Activated CD4-positive, alpha-beta memory T cell treated with anti-CD3 and anti-CD28 coated beads, Interleukin-2, amount 10 ng/mL, durations not matched to agents 7 days and 5 days (primary cell): ENCODE data around the gene ORAI1. TPM values are rescaled to one million over a fixed set of nuclear protein-coding genes. Genes with fewer than 3 reads are reported as not detected.
"Not testable (repeated sequence)": the region's sequence is repeated elsewhere in the genome, so short reads cannot be mapped to it uniquely, and the experiment has no call there.

Experiments used
- CTCF ChIA-PET: fragments of 350-600 bp; sonication (Branson Sonifier 250); formaldehyde crosslinking; loops from one replicate; lab custom pipeline; 2021; ENCODE audit warnings: antibody characterized with exemption, inconsistent platforms; lab: Charles Lee
- POLR2A ChIA-PET: fragments of 350-600 bp; sonication (Branson Sonifier 250); formaldehyde crosslinking; loops from one replicate; lab custom pipeline; 2021; ENCODE audit warnings: antibody characterized with exemption; lab: Charles Lee
- DNase-seq: peaks from one replicate; pipeline ENCODE4 v3.0.0-alpha.2; 2020
- H3K27ac Mint-ChIP-seq: one replicate; pipeline ENCODE4 v1.8.0; 2021; ENCODE audit warnings: mild to moderate bottlenecking, mixed read lengths
- H3K27me3 Mint-ChIP-seq: one replicate; pipeline ENCODE4 v1.8.0; 2021; ENCODE audit warnings: mixed read lengths
- H3K36me3 Mint-ChIP-seq: one replicate; pipeline ENCODE4 v1.8.0; 2021; ENCODE audit warnings: low read depth, mixed read lengths
- H3K4me1 Mint-ChIP-seq: one replicate; pipeline ENCODE4 v1.8.0; 2021; ENCODE audit warnings: mixed read lengths
- H3K4me3 Mint-ChIP-seq: one replicate; pipeline ENCODE4 v1.8.0; 2021; ENCODE audit warnings: mild to moderate bottlenecking, mixed read lengths
- H3K9me3 Mint-ChIP-seq: one replicate; pipeline ENCODE4 v1.8.0; 2021; ENCODE audit warnings: mixed read lengths
- total RNA-seq, 2 experiments: library from RNA; stranded (reverse); gene quantifications; one replicate each; pipeline ENCODE4 v1.2.3, GENCODE V29; 2021

ORAI1 gene
- total RNA-seq, 2 experiments from 2014 or later, result 69.0 to 70.3 TPM

- Mint-ChIP-seq H3K9me3 (peaks cover 7% of the 10 kb centered on the region), H3K4me1 (peaks cover 60% of the 10 kb centered on the region)
Measured at GRCh38 chr12:121652767-121653497, 26.6 kb downstream of the ORAI1 start.

GRCh38 chr12:121653999-121654398, 27.7 kb downstream of the ORAI1 start:
- POLR2A ChIA-PET, result interaction anchor here (1.2 kb wide), 1 partner anchor 27 kb away, joined by 7 read pairs; the partner anchor contains the start of gene ORAI1
- DNase-seq, result no peak
- CTCF ChIA-PET, result interaction anchor here (1.7 kb wide), 1 partner anchor 15 kb away, joined by 6 read pairs; no protein-coding TSS in a partner anchor
- peaks cover 7% of the 10 kb centered on the region for H3K9me3 Mint-ChIP-seq
- H3K27me3 Mint-ChIP-seq, result no peaks in the 10 kb centered on the region
- peaks cover 50% of the 10 kb centered on the region for H3K36me3 Mint-ChIP-seq
- H3K4me1 Mint-ChIP-seq, result peaks cover 63% of the 10 kb centered on the region
- no peak overlapping the region for H3K4me3 Mint-ChIP-seq
- no peak overlapping the region for H3K27ac Mint-ChIP-seq

More at GRCh38 chr12:121652767-121653497, 26.6 kb downstream of the ORAI1 start:
- ChIA-PET POLR2A (interaction anchor here (1.2 to 5.2 kb wide), 2 partner anchors 26 kb away, joined by 7 to 39 read pairs; partner anchors contain the start of gene ORAI1), CTCF (interaction anchor here (1.7 kb wide), 1 partner anchor 16 kb away, joined by 6 read pairs; no protein-coding TSS in a partner anchor)
- DNase-seq, result no peak
- Mint-ChIP-seq H3K36me3 (peaks cover 54% of the 10 kb centered on the region), H3K4me3 (no peak overlapping the region), H3K27ac (no peak overlapping the region), H3K27me3 (no peaks in the 10 kb centered on the region)

- Mint-ChIP-seq H3K27ac (no peak overlapping the region), H3K4me3 (no peak overlapping the region), H3K9me3 (peaks cover 7% of the 10 kb centered on the region), H3K4me1 (peaks cover 66% of the 10 kb centered on the region), H3K36me3 (peaks cover 38% of the 10 kb centered on the region), H3K27me3 (no peaks in the 10 kb centered on the region)
- ChIA-PET CTCF (interaction anchor here (0.6 to 6.3 kb wide), 6 partner anchors 13 to 137 kb away, joined by 3 to 35 read pairs (median 4); partner anchors contain the start of genes ORAI1 and RHOF), POLR2A (interaction anchor here (0.7 to 5.7 kb wide), 7 partner anchors 8 to 31 kb away, joined by 3 to 71 read pairs (median 8); partner anchors contain the start of genes MORN3 and ORAI1)
- DNase-seq, result no peak
Measured at GRCh38 chr12:121656122-121656521, 29.8 kb downstream of the ORAI1 start.

DNA sequence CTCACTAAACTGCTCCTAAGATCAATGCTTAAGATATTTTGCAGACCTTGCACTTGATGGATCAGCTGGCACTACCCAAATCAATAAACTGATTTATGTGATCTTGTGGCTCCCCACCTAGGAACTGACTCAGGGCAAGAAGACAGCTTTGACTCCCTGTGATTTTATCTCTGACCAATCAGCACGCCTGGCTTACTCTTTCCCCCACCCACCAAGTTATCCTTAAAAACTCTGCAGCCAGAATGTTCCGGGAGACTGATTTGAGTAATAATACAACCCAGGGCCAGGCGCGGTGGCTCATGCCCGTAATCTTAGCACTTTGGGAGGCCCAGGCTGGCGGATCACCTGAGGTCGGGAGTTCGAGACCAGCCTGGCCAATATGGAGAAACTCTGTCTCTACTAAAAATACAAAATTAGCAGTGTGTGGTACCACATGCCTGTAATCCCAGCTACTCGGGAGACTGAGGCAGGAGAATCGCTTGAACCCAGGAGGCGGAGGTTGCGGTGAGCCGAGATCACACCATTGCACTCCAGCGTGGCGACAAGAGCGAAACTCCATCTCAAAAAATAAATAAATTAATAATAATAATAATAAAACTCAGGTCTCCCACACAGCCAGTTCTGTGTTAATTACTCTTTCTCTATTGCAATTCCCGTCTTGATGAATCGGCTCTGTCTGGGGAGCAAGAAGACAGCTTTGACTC, 31.1 kb downstream of the ORAI1 start:
- no peaks in the 10 kb centered on the region for H3K27me3 Mint-ChIP-seq
- H3K9me3 Mint-ChIP-seq, result peaks cover 7% of the 10 kb centered on the region
- H3K36me3 Mint-ChIP-seq, result peaks cover 34% of the 10 kb centered on the region
- peaks cover 76% of the 10 kb centered on the region for H3K4me1 Mint-ChIP-seq
- H3K4me3 Mint-ChIP-seq, result peak overlapping the region; percentile 5
- ChIA-PET POLR2A (interaction anchor here (0.8 to 5.7 kb wide), 9 partner anchors 9 to 99 kb away, joined by 3 to 71 read pairs (median 5); partner anchors contain the start of genes KDM2B, MORN3 and ORAI1), CTCF (interaction anchor here (0.6 to 6.3 kb wide), 7 partner anchors 12 to 136 kb away, joined by 3 to 35 read pairs (median 5); partner anchors contain the start of genes MORN3, ORAI1 and RHOF)
- peak; percentile 55 for DNase-seq
- peak overlapping the region; percentile 98 for H3K27ac Mint-ChIP-seq

GRCh38 chr12:121661353-121662105, 35.2 kb downstream of the ORAI1 start:
- peaks cover 20% of the 10 kb centered on the region for H3K36me3 Mint-ChIP-seq
- peaks cover 90% of the 10 kb centered on the region for H3K4me1 Mint-ChIP-seq
- not testable (repeated sequence) for H3K4me3 Mint-ChIP-seq, DNase-seq, H3K27me3 Mint-ChIP-seq, H3K9me3 Mint-ChIP-seq
- peak overlapping the region; percentile 59 for H3K27ac Mint-ChIP-seq
- ChIA-PET CTCF (interaction anchor here (0.6 to 6.3 kb wide), 4 partner anchors 10 to 109 kb away, joined by 3 to 35 read pairs (median 8); partner anchors contain the start of gene ORAI1), POLR2A (interaction anchor here (0.7 to 5.7 kb wide), 5 partner anchors 7 to 34 kb away, joined by 3 to 71 read pairs (median 7); partner anchors contain the start of genes MORN3 and ORAI1)

DNA sequence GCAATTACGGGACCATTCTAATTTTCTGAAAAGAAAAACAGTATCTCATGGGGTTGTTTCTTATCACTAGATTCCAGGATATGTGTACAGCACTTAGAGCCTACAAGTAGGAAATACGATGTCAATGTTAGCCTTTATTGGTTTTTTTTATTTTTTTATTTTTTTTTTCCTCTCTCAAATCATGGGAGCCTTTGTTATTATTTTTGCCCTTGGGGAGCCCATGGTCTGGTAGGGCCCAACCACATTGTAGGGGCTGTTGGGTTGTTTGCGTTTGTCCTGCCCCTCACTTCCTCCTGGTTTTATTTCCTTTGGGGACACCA, 37.2 kb downstream of the ORAI1 start:
- no peaks in the 10 kb centered on the region for H3K9me3 Mint-ChIP-seq
- no peak for DNase-seq
- POLR2A ChIA-PET, result interaction anchor here (1.0 to 1.5 kb wide), 4 partner anchors 33 to 126 kb away, joined by 3 to 7 read pairs (median 3); no protein-coding TSS in a partner anchor
- CTCF ChIA-PET, result interaction anchor here (1.1 kb wide), 1 partner anchor 131 kb away, joined by 3 read pairs; no protein-coding TSS in a partner anchor
- peak overlapping the region; percentile 89 for H3K4me3 Mint-ChIP-seq
- H3K36me3 Mint-ChIP-seq, result peaks cover 18% of the 10 kb centered on the region
- no peaks in the 10 kb centered on the region for H3K27me3 Mint-ChIP-seq
- H3K27ac Mint-ChIP-seq, result peak overlapping the region; percentile 86
- H3K4me1 Mint-ChIP-seq, result peaks cover 82% of the 10 kb centered on the region

GRCh38 chr12:121666829-121667228, 40.5 kb downstream of the ORAI1 start:
- H3K27ac Mint-ChIP-seq, result peak overlapping the region; percentile 47
- CTCF ChIA-PET, result interaction anchor here (0.7 to 8.6 kb wide), 3 partner anchors 15 to 114 kb away, joined by 3 to 80 read pairs (median 43); partner anchors contain the start of gene ORAI1

DNA sequence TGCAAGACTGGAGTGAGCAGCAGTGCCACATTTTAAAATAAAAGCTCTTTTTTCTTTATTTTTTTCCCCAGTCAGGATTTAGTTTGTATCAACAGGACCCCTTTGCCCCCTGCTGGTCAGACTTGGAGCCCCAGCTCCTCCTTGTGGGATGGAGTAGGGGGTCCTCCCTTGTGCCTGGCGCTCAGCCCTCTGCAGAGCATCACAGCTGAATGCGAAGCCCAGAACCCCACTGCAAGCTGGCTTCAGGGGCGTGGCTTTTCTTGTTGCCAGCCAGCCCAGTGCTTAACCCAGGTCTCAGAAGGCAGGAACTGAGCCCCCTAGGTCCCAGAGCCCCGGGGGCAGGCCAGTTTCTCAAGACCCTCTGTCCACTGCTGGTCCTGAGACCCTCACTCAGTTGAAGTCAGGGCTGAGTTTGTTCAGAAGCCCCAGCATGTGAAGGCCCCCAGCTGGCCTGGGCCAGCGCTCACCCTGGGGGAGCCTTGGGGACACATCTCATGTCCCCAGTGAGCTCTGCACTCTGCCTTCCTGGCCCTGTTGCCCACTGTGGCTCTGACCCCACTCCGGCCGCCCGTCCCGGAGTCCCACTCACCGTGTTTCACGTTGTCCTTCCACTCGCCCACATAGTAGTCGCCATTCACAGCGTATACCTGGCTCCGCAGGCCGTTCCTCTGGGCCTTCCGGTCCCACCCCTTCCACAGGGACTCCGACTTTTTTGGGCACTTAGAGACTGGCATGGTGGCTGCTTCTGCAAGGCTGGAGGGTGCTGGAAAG, 42.6 kb downstream of the ORAI1 start:
- no peak overlapping the region for H3K4me3 Mint-ChIP-seq
- POLR2A ChIA-PET, result interaction anchor here (0.5 to 3.3 kb wide), 10 partner anchors 9 to 134 kb away, joined by 3 to 41 read pairs (median 5); partner anchors contain the start of gene ORAI1
- no peaks in the 10 kb centered on the region for H3K27me3 Mint-ChIP-seq
- H3K9me3 Mint-ChIP-seq, result no peaks in the 10 kb centered on the region
- no peak overlapping the region for H3K27ac Mint-ChIP-seq
- DNase-seq, result peak; percentile 57
- H3K4me1 Mint-ChIP-seq, result peaks cover 65% of the 10 kb centered on the region
- CTCF ChIA-PET, result interaction anchor here (0.7 to 8.6 kb wide), 23 partner anchors 9 to 174 kb away, joined by 3 to 80 read pairs (median 5); partner anchors contain the start of genes KDM2B and ORAI1
- peaks cover 16% of the 10 kb centered on the region for H3K36me3 Mint-ChIP-seq

More at GRCh38 chr12:121666829-121667228, 40.5 kb downstream of the ORAI1 start:
- H3K4me3 Mint-ChIP-seq, DNase-seq, H3K9me3 Mint-ChIP-seq, H3K27me3 Mint-ChIP-seq: not testable (repeated sequence)
- POLR2A ChIA-PET, result interaction anchor here (1.4 kb wide), 2 partner anchors 20 to 40 kb away, joined by 3 to 4 read pairs; partner anchors contain the start of gene ORAI1
- peaks cover 63% of the 10 kb centered on the region for H3K4me1 Mint-ChIP-seq
- H3K36me3 Mint-ChIP-seq, result peaks cover 18% of the 10 kb centered on the region

DNA sequence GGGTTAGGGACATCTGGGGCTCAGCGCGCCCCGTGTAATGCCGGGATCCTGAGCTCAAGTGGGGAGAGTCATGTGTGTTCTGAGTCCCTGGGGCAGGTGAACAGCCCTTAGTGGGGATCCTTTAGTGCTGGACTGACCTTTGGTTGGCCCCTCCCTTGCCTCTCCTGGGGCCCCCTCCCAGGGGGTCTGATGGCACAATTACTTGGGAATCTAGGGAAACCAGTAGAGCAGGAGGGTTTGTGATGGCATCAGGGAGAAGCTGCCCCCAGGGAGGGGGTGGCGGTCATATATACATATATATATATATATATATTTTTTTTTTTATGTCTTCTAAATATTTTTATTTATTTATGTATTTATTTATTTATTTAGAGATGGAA, 43.2 kb downstream of the ORAI1 start, which contains the start of gene MORN3:
MORN3 (minus strand) TSS at position 134 of the 380 bp plus-strand sequence. CDS start 171 bp downstream, outside the sequence.
- H3K36me3 Mint-ChIP-seq, result peaks cover 10% of the 10 kb centered on the region
- no peaks in the 10 kb centered on the region for H3K27me3 Mint-ChIP-seq
- DNase-seq, result no peak
- H3K4me3 Mint-ChIP-seq, result no peak within 1 kb of the TSS
- peaks cover 60% of the 10 kb centered on the region for H3K4me1 Mint-ChIP-seq
- ChIA-PET CTCF (interaction anchor here (1.1 to 8.6 kb wide), 12 partner anchors 10 to 175 kb away, joined by 3 to 80 read pairs (median 6); partner anchors contain the start of genes KDM2B and ORAI1), POLR2A (interaction anchor here (1.1 to 3.5 kb wide), 7 partner anchors 9 to 135 kb away, joined by 3 to 41 read pairs (median 4); partner anchors contain the start of gene ORAI1)
- H3K27ac Mint-ChIP-seq, result peak within 1 kb of the TSS; percentile 100
- H3K9me3 Mint-ChIP-seq, result no peaks in the 10 kb centered on the region

DNA sequence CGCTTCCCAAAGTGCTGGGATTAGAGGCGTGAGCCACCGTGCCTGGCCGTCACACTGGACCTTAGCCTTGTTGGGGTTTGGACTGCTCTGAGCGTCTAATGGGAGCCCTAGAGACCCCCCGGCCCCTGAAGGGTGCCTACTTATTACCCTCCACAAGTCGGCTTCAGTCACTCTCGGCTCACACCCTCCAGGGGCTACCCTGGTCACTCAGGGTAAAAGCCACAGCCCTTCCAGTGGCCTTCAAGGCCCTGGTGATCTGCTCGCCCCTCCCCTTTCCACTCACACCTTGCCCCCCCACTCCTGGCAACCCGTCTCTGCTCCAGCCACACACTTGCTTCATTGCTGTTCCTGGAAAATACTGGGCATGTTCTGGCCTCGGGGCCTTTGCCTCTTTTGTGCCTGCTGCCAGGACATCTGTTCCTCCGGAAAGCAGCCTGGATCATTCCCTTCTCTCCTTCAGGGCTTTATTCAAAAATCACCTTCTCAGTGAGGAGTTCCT, 46.7 kb downstream of the ORAI1 start:
- ChIA-PET CTCF (interaction anchor here (0.5 to 8.6 kb wide), 10 partner anchors 9 to 178 kb away, joined by 3 to 80 read pairs (median 8); partner anchors contain the start of gene ORAI1), POLR2A (interaction anchor here (1.2 to 3.5 kb wide), 13 partner anchors 12 to 136 kb away, joined by 3 to 57 read pairs (median 13); partner anchors contain the start of gene ORAI1)
- Mint-ChIP-seq H3K36me3 (no peaks in the 10 kb centered on the region), H3K27me3 (no peaks in the 10 kb centered on the region), H3K27ac (peak overlapping the region; percentile 100), H3K4me1 (peaks cover 39% of the 10 kb centered on the region), H3K9me3 (no peaks in the 10 kb centered on the region), H3K4me3 (peak overlapping the region; percentile 89)
- DNase-seq, result peak; percentile 20
